HepG2 (cell line): ENCODE measurements around the gene RPS14. TPM values are rescaled to one million over a fixed set of nuclear protein-coding genes. Genes with fewer than 3 reads are reported as not detected.

Source experiments
- CEBPG ChIP-seq: IDR thresholded peaks from 2 replicates; pipeline ENCODE4 v1.6.1; 2016
- HCFC1 ChIP-seq: fragments of 150-350 bp; IDR thresholded peaks from 2 replicates; pipeline ENCODE4 v1.6.1; 2014; ENCODE audit warnings: low read depth, low read length
- HMG20B ChIP-seq: conservative IDR thresholded peaks from 2 replicates; pipeline ENCODE4 v1.6.1; 2016; ENCODE audit warnings: missing genetic modification reagents, missing compliant biosample characterization
- JARID2 ChIP-seq: sonication (generic); formaldehyde crosslinking; IDR thresholded peaks from 2 replicates; pipeline ENCODE4 v1.8.1; 2023; ENCODE audit warnings: missing genetic modification reagents, inconsistent platforms; ENCODE audit not compliant: insufficient replicate concordance
- NR2F6 ChIP-seq, 2 experiments: IDR thresholded peaks; 2 replicates each; pipeline ENCODE4 v1.6.1; 2016; ENCODE audit warnings: antibody characterized with exemption in 1 of 2, mild to moderate bottlenecking in 1 of 2
- PHF5A ChIP-seq: IDR thresholded peaks from one replicate; pipeline ENCODE4 v1.6.1; 2018; ENCODE audit warnings: low read depth, missing genetic modification reagents; ENCODE audit not compliant: unreplicated experiment
- REL ChIP-seq: sonication (generic); formaldehyde crosslinking; conservative IDR thresholded peaks from 2 replicates; pipeline ENCODE4 v1.8.0; 2022; ENCODE audit warnings: mild to moderate bottlenecking, missing genetic modification reagents, moderate library complexity
- SKIL ChIP-seq: sonication (generic); formaldehyde crosslinking; IDR thresholded peaks from 2 replicates; pipeline ENCODE4 v1.8.0; 2022; ENCODE audit warnings: missing genetic modification reagents, mild to moderate bottlenecking, moderate library complexity, borderline replicate concordance
- TBX2 ChIP-seq: sonication (generic); formaldehyde crosslinking; IDR thresholded peaks from 2 replicates; pipeline ENCODE4 v1.5.0; 2020; ENCODE audit warnings: missing genetic modification reagents, mild to moderate bottlenecking, borderline replicate concordance
- ZBTB38 ChIP-seq: sonication (generic); formaldehyde crosslinking; IDR thresholded peaks from 2 replicates; pipeline ENCODE4 v1.5.1; 2020; ENCODE audit warnings: mild to moderate bottlenecking, missing genetic modification reagents
- ZNF775 ChIP-seq: sonication (generic); formaldehyde crosslinking; IDR thresholded peaks from 2 replicates; pipeline ENCODE4 v1.4.0; 2020; ENCODE audit warnings: missing genetic modification reagents, mild to moderate bottlenecking, moderate library complexity, borderline replicate concordance
- polyA plus RNA-seq, 8 experiments: library from polyadenylated mRNA; depleted of rRNA in 3 of 8; stranded (reverse) in 7 of 8; unstranded in 1 of 8; fragments of >200 nt; fragmentation: Illumina TruSeq in 4 of 8; extraction: Trizol in 4 of 8; gene quantifications; 2 replicates each; pipeline versions ENCODE4 v1.2.1 to v1.2.3, GENCODE V29; 2011 to 2016; ENCODE audit warnings: low read depth in 4 of 8, missing spikeins in 1 of 8, mixed read lengths in 1 of 8; ENCODE audit not compliant: insufficient read depth in 1 of 8
- total RNA-seq, 5 experiments: library from RNA; depleted of rRNA; stranded (reverse); fragments of >200 nt; fragmentation: Illumina TruSeq; extraction: Trizol; gene quantifications; 2 replicates each; pipeline ENCODE4 v1.2.3, GENCODE V29; 2016; ENCODE audit warnings: low read depth in 1 of 5
- TF ChIP-seq, protein P1 (sequence below): sonication (generic); formaldehyde crosslinking; IDR thresholded peaks from one replicate; pipeline ENCODE4 v1.5.1; 2020; ENCODE audit warnings: mild to moderate bottlenecking, missing genetic modification reagents; ENCODE audit errors: not compliant biosample characterization
- TF ChIP-seq, protein P2 (sequence below): sonication (generic); formaldehyde crosslinking; IDR thresholded peaks from 2 replicates; pipeline ENCODE4 v1.4.0; 2020; ENCODE audit warnings: missing genetic modification reagents
- TF ChIP-seq, protein P3 (sequence below): sonication (generic); formaldehyde crosslinking; conservative IDR thresholded peaks from 2 replicates; pipeline ENCODE4 v1.8.1; 2023; ENCODE audit warnings: missing genetic modification reagents

RPS14 gene
- total and polyA plus RNA-seq, 2 of the 13 experiments (the other 11 are each of a cell fraction or from before 2014, with no cell fraction given) = 2,116 to 3,295 TPM

DNA sequence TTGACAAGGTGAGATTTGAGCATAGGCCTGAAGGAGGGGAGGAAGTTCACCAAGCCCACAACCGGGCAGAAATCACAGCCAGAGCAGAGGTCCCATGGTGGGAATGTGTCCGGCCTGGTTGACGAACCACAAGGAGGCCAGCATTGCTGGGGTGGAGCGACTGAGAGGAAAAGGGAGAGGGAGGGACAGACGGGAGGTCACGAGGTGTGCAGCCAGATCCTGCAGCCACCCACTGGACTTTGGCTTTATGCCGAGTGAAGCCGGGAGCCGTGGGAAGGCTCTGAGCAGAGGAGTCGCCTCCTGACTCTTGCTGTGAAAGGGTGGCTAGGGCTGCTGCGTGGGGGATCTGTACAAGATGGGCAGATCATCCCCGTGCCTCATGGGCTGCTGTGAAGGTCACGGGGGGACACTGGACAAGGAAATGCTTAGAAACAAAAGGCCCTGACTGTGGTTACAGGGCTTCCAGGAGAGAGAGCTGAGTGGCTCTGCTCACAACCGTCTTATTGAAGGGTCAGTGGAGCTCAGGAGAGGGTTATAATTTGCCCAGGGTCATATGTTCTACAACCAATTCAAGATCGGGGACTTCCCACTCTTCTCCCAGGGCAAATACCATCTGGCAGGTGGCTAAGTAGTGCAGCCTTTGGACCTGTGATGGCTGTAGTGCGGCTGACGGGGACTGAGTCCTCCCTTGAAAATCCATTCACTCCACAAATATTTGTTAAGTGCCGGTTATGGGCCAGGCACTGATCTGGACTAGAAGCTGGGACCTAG is 21.2 kb downstream of the RPS14 start (continued):
- TF ChIP-seq TBX2 (no peak), HCFC1 (no peak), JARID2 (no peak), NR2F6 (IDR thresholded peaks at IDR 0.05) (no peak; the same call in 1 of the 2 replicates), NR2F6 (CRISPR knock-in tag; IDR thresholded peaks at IDR 0.05) (peak; percentile 56; the same call in 1 of the 2 replicates), ZNF775 (CRISPR knock-in tag) (no peak), PHF5A (CRISPR knock-in tag) (no peak), CEBPG (no peak), HMG20B (CRISPR knock-in tag) (no peak), SKIL (CRISPR knock-in tag) (no peak), ZBTB38 (no peak), REL (CRISPR knock-in tag) (no peak)
- TF ChIP-seq, protein P1, sequence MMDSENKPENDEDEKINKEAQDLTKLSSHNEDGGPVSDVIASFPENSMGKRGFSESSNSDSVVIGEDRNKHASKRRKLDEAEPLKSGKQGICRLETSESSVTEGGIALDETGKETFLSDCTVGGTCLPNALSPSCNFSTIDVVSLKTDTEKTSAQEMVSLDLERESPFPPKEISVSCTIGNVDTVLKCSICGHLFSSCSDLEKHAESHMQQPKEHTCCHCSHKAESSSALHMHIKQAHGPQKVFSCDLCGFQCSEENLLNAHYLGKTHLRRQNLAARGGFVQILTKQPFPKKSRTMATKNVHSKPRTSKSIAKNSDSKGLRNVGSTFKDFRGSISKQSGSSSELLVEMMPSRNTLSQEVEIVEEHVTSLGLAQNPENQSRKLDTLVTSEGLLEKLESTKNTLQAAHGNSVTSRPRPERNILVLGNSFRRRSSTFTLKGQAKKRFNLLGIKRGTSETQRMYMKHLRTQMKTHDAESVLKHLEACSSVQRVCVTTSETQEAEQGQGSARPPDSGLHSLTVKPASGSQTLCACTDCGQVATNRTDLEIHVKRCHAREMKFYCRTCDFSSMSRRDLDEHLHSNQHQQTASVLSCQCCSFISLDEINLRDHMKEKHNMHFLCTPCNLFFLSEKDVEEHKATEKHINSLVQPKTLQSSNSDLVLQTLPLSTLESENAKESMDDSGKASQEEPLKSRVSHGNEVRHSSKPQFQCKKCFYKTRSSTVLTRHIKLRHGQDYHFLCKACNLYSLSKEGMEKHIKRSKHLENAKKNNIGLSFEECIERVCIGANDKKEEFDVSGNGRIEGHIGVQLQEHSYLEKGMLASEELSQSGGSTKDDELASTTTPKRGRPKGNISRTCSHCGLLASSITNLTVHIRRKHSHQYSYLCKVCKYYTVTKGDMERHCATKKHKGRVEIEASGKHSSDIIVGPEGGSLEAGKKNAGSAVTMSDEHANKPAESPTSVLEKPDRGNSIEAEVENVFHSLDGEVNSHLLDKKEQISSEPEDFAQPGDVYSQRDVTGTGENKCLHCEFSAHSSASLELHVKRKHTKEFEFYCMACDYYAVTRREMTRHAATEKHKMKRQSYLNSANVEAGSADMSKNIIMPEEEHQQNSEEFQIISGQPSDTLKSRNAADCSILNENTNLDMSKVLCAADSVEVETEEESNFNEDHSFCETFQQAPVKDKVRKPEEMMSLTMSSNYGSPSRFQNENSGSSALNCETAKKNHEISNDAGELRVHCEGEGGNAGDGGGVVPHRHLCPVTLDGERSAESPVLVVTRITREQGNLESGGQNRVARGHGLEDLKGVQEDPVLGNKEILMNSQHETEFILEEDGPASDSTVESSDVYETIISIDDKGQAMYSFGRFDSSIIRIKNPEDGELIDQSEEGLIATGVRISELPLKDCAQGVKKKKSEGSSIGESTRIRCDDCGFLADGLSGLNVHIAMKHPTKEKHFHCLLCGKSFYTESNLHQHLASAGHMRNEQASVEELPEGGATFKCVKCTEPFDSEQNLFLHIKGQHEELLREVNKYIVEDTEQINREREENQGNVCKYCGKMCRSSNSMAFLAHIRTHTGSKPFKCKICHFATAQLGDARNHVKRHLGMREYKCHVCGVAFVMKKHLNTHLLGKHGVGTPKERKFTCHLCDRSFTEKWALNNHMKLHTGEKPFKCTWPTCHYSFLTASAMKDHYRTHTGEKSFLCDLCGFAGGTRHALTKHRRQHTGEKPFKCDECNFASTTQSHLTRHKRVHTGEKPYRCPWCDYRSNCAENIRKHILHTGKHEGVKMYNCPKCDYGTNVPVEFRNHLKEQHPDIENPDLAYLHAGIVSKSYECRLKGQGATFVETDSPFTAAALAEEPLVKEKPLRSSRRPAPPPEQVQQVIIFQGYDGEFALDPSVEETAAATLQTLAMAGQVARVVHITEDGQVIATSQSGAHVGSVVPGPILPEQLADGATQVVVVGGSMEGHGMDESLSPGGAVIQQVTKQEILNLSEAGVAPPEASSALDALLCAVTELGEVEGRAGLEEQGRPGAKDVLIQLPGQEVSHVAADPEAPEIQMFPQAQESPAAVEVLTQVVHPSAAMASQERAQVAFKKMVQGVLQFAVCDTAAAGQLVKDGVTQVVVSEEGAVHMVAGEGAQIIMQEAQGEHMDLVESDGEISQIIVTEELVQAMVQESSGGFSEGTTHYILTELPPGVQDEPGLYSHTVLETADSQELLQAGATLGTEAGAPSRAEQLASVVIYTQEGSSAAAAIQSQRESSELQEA = no peak
- TF ChIP-seq, protein P2, sequence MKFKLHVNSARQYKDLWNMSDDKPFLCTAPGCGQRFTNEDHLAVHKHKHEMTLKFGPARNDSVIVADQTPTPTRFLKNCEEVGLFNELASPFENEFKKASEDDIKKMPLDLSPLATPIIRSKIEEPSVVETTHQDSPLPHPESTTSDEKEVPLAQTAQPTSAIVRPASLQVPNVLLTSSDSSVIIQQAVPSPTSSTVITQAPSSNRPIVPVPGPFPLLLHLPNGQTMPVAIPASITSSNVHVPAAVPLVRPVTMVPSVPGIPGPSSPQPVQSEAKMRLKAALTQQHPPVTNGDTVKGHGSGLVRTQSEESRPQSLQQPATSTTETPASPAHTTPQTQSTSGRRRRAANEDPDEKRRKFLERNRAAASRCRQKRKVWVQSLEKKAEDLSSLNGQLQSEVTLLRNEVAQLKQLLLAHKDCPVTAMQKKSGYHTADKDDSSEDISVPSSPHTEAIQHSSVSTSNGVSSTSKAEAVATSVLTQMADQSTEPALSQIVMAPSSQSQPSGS (CRISPR knock-in tag) = no peak
- TF ChIP-seq, protein P3, sequence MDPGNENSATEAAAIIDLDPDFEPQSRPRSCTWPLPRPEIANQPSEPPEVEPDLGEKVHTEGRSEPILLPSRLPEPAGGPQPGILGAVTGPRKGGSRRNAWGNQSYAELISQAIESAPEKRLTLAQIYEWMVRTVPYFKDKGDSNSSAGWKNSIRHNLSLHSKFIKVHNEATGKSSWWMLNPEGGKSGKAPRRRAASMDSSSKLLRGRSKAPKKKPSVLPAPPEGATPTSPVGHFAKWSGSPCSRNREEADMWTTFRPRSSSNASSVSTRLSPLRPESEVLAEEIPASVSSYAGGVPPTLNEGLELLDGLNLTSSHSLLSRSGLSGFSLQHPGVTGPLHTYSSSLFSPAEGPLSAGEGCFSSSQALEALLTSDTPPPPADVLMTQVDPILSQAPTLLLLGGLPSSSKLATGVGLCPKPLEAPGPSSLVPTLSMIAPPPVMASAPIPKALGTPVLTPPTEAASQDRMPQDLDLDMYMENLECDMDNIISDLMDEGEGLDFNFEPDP (CRISPR knock-in tag) = no peak
